Measurements from ENCODE around the gene KIF20A.
"Not testable (repeated sequence)": the region's sequence is repeated elsewhere in the genome, so short reads cannot be mapped to it uniquely, and the experiment has no call there.

The KIF20A gene

GRCh38 chr5:138186002-138186447 is 7.1 kb downstream of the KIF20A start:
- DNase-seq (ENCODE audit: low read depth): no peak

- DNase-seq (ENCODE audit: low read depth): no peak
Observed at GRCh38 chr5:138188626-138189025, 9.7 kb downstream of the KIF20A start.

GRCh38 chr5:138192826-138193225 is 13.9 kb downstream of the KIF20A start:
- DNase-seq (ENCODE audit: low read depth): no peak

- DNase-seq (ENCODE audit: low read depth): not testable (repeated sequence)
Observed at GRCh38 chr5:138193859-138194258, 14.9 kb downstream of the KIF20A start.

- DNase-seq (ENCODE audit: low read depth): no peak
Observed at GRCh38 chr5:138210985-138211384, 32.1 kb downstream of the KIF20A start.

- DNase-seq (ENCODE audit: low read depth): no peak
Observed at GRCh38 chr5:138212828-138213160, 33.9 kb downstream of the KIF20A start.

- DNase-seq (ENCODE audit: low read depth): peak; percentile 100
Observed at GRCh38 chr5:138213161-138214029, 34.5 kb downstream of the KIF20A start, which contains the start of gene CDC23. Gene CDC23 (minus strand): TSS chr5:138213323. CDS start chr5:138213312, 11 bp downstream.

GRCh38 chr5:138216799-138217198 is 37.9 kb downstream of the KIF20A start:
- DNase-seq (ENCODE audit: low read depth): no peak

GRCh38 chr5:138223532-138223931 is 44.6 kb downstream of the KIF20A start:
- DNase-seq (ENCODE audit: low read depth): no peak

GRCh38 chr5:138224712-138225111 is 45.8 kb downstream of the KIF20A start:
- DNase-seq (ENCODE audit: low read depth): no peak

- DNase-seq (ENCODE audit: low read depth): no peak
Observed at GRCh38 chr5:138226910-138227309, 48.0 kb downstream of the KIF20A start.

GRCh38 chr5:138229387-138229786 is 50.5 kb downstream of the KIF20A start:
- no peak for DNase-seq (ENCODE audit: low read depth)

- DNase-seq (ENCODE audit: low read depth): peak; percentile 77
Observed at GRCh38 chr5:138230261-138230660, 51.3 kb downstream of the KIF20A start.

GRCh38 chr5:138230981-138231589 is 52.2 kb downstream of the KIF20A start:
- no peak for DNase-seq (ENCODE audit: low read depth)

GRCh38 chr5:138233280-138233679 is 54.4 kb downstream of the KIF20A start:
- DNase-seq (ENCODE audit: low read depth): no peak

- no peak for DNase-seq (ENCODE audit: low read depth)
Observed at GRCh38 chr5:138234651-138235050, 55.7 kb downstream of the KIF20A start.

Data from stromal cell of bone marrow (primary cell).